Esophagus squamous epithelium (tissue), 5 donors: Measurements from ENCODE around the gene CTNNBIP1. TPM values are rescaled to one million over a fixed set of nuclear protein-coding genes. Genes with fewer than 3 reads are reported as not detected.

Experiments
- DNase-seq: peaks from one replicate; lab custom pipeline; 2025; lab: John Stamatoyannopoulos, UW
- H3K27ac ChIP-seq, 4 donors: fragments of 200-600 bp; sonication (generic); one replicate each; pipeline ENCODE4 v1.5.1; 2016 to 2019; ENCODE audit warnings: mild to moderate bottlenecking in 1 of 4
- H3K27me3 ChIP-seq, 4 donors: fragments of 200-600 bp; sonication (generic); 1 replicate in 3 of 4; 2 replicates in 1 of 4; pipeline versions ENCODE4 v1.5.1 to v1.6.0; 2017 to 2021; ENCODE audit warnings: antibody characterized with exemption in 1 of 4
- H3K36me3 ChIP-seq, 3 donors: fragments of 200-600 bp; sonication (generic); one replicate each; pipeline ENCODE4 v1.5.1; 2016 to 2019
- H3K4me1 ChIP-seq, 3 donors: fragments of 200-600 bp; sonication (generic); one replicate each; pipeline ENCODE4 v1.5.1; 2017 to 2019
- H3K4me3 ChIP-seq, 4 donors: fragments of 200-600 bp; sonication (generic); 1 replicate in 3 of 4; 2 replicates in 1 of 4; pipeline ENCODE4 v1.5.1; 2016 to 2019; ENCODE audit warnings: mild to moderate bottlenecking in 2 of 4, moderate library complexity in 1 of 4
- H3K9me3 ChIP-seq, 3 donors: fragments of 200-600 bp; sonication (generic); one replicate each; pipeline ENCODE4 v1.5.1; 2016 to 2019
- CTCF ChIP-seq, 6 experiments: fragments of 450-650 bp in 4 of 6; fragments of 200-600 bp in 2 of 6; sonication (generic) in 2 of 6; IDR thresholded peaks; one replicate each; pipeline ENCODE4 v1.5.1; 2016 to 2019; ENCODE audit warnings: antibody characterized with exemption in 6 of 6, mild to moderate bottlenecking in 4 of 6, moderate library complexity in 4 of 6
- POLR2A ChIP-seq, 4 donors: fragments of 450-650 bp; IDR thresholded peaks; one replicate each; pipeline ENCODE4 v1.6.1; 2017; ENCODE audit warnings: antibody characterized with exemption in 4 of 4, mild to moderate bottlenecking in 4 of 4, moderate library complexity in 3 of 4
- WGBS, 2 donors: methylation state at CpG; one replicate each; pipeline ENCODE4 v1.1.5; 2018; 5-methylcytosine and 5-hydroxymethylcytosine counted together
- intact Hi-C: fragments of 100-400 bp; cut with DNase I; formaldehyde crosslinking; loops from one replicate; pipeline ENCODE4 v1.15.0; 2022
- total RNA-seq, 4 donors: library from RNA; depleted of rRNA; stranded (reverse); fragments of >200 nt; gene quantifications; one replicate each; pipeline ENCODE4 v1.1.0, GENCODE V29; 2016
- donor health status: DM: yes; HTN: yes; CAD: no.

Gene CTNNBIP1
- total RNA-seq, 4 donors from 2014 or later, result 76.1 to 186 (median 118) TPM

DNA sequence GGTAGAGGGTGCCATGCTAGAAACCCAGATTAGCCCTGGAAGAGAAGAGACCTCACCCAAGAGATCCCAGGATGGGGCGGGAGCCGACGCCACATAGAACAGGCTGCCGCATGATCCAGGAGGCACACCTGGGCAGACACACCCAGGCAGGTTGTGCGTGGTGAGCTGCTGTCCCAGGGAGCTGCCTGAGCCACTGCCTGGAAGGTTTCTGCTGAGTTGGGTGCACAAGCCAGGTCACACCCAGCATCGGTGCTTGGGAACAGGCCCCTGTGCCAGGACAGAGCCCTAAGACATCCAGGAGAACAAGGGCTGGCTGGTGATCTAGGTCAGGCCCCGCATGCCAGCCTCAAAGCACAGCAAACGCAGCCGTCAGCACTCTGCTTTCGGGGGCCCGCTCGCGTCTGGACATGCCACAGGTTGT, 40.2 kb downstream of the CTNNBIP1 start:
- Histone ChIP-seq H3K27ac (peak overlapping the region; percentile 73 to 90 (median 84)), H3K27me3 (no peaks in the 10 kb centered on the region), H3K9me3 (no peaks in the 10 kb centered on the region), H3K4me3 (no peak overlapping the region), H3K4me1 (peaks cover 30 to 87% (median 40%) of the 10 kb centered on the region in 3 donors), H3K36me3 (peaks cover 0 to 72% (median 12%) of the 10 kb centered on the region in 3 donors)
- TF ChIP-seq CTCF (IDR thresholded peaks at IDR 0.05), result no peak
- no peak for TF ChIP-seq POLR2A (IDR thresholded peaks at IDR 0.05)
- no peak for DNase-seq
- intact Hi-C loops, result loop anchor here (5.0 kb wide), 1 partner anchor 83 kb away; no protein-coding TSS in a partner anchor
- 36 to 44% methylated on average over 12 to 13 of the region's 13 CpGs for WGBS, 2 donors

DNA sequence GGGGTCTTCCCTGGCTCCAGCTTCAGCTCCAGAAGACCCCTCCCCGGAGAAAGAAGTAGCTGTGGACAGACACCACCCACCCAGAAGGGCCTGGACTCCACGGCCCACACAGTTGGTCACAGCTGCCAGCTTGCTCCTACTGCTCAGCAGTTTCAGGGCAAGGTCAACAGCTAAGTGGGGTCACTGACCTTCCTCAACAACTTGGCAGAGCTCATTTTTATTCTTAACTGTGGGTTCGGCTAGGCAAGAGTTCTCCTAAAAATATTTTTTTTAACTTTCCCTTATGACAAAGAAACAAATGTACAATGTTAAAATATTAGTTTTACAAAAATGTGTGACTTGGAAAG, 41.9 kb downstream of the CTNNBIP1 start:
- Histone ChIP-seq H3K27me3 (no peaks in the 10 kb centered on the region), H3K27ac (peak overlapping the region in 2 of 4 donors; percentile 89 to 90), H3K9me3 (no peaks in the 10 kb centered on the region), H3K4me1 (peaks cover 18 to 84% (median 34%) of the 10 kb centered on the region in 3 donors), H3K4me3 (no peak overlapping the region), H3K36me3 (peaks cover 0 to 88% (median 18%) of the 10 kb centered on the region in 3 donors)
- TF ChIP-seq POLR2A (IDR thresholded peaks at IDR 0.05) (no peak), CTCF (IDR thresholded peaks at IDR 0.05) (no peak)
- no peak for DNase-seq
- 49 to 76% methylated on average over 2 to 3 of the region's 3 CpGs for WGBS, 2 donors
- intact Hi-C loops, result loop anchor here (5.0 kb wide), 1 partner anchor 81 kb away; no protein-coding TSS in a partner anchor

GRCh38 chr1:9867408-9868243, 42.4 kb downstream of the CTNNBIP1 start:
- 44 to 77% methylated on average over 6 to 11 of the region's 15 CpGs for WGBS, 2 donors
- H3K27ac ChIP-seq, result peak overlapping the region in 2 of 4 donors; percentile 89 to 90
- peak; percentile 47 for DNase-seq
- no peak overlapping the region for H3K4me3 ChIP-seq
- H3K9me3 ChIP-seq, result no peaks in the 10 kb centered on the region
- intact Hi-C loops, result loop anchor here (5.0 kb wide), 1 partner anchor 80 kb away; no protein-coding TSS in a partner anchor
- peaks cover 12 to 79% (median 28%) of the 10 kb centered on the region in 3 donors for H3K4me1 ChIP-seq
- TF ChIP-seq CTCF (IDR thresholded peaks at IDR 0.05) (peak; percentile 92 to 99 (median 98)), POLR2A (IDR thresholded peaks at IDR 0.05) (no peak)
- no peaks in the 10 kb centered on the region for H3K27me3 ChIP-seq
- peaks cover 0 to 94% (median 18%) of the 10 kb centered on the region in 3 donors for H3K36me3 ChIP-seq

- 84 to 87% methylated on average over 6 of the region's 6 CpGs for WGBS, 2 donors
- H3K36me3 ChIP-seq, result peaks cover 0 to 100% (median 16%) of the 10 kb centered on the region in 3 donors
Measured at GRCh38 chr1:9866836-9867235, 43.2 kb downstream of the CTNNBIP1 start.

More at GRCh38 chr1:9866836-9867235, 43.2 kb downstream of the CTNNBIP1 start:
- Histone ChIP-seq H3K9me3 (no peaks in the 10 kb centered on the region), H3K4me3 (no peak overlapping the region), H3K27ac (peak overlapping the region in 1 of 4 donors; percentile 0), H3K27me3 (no peaks in the 10 kb centered on the region), H3K4me1 (peaks cover 4 to 71% (median 21%) of the 10 kb centered on the region in 3 donors)
- DNase-seq, result no peak
- intact Hi-C loops, result loop anchor here (5.0 kb wide), 1 partner anchor 80 kb away; no protein-coding TSS in a partner anchor
- no peak for TF ChIP-seq CTCF (IDR thresholded peaks at IDR 0.05)
- TF ChIP-seq POLR2A (IDR thresholded peaks at IDR 0.05), result no peak
